Stimulated activated CD8-positive, alpha-beta memory T cell treated with anti-CD3 and anti-CD28 coated beads, Interleukin-15, amount 100 ng/mL, for 1 hour (primary cell): ENCODE data around the gene CDH19.

Experiments used
- DNase-seq: peaks from one replicate; pipeline ENCODE4 v3.0.0-alpha.2; 2020; ENCODE audit warnings: low read depth

CDH19 gene

GRCh38 chr18:66457245-66457644 is 146.6 kb downstream of the CDH19 start:
- DNase-seq: no peak
